Activated naive CD4-positive, alpha-beta T cell (primary cell): ENCODE data around the gene RAI1.
A peak's percentile ranks its signal among the peaks of the same experiment; 100 is the strongest.
"Not testable (repeated sequence)": the region's sequence is repeated elsewhere in the genome, so short reads cannot be mapped to it uniquely, and the experiment has no call there.

ENCODE experiments used
- DNase-seq, 4 experiments: peaks; one replicate each; lab custom pipeline; 2025; lab: John Stamatoyannopoulos, UW

RAI1 gene, protein sequence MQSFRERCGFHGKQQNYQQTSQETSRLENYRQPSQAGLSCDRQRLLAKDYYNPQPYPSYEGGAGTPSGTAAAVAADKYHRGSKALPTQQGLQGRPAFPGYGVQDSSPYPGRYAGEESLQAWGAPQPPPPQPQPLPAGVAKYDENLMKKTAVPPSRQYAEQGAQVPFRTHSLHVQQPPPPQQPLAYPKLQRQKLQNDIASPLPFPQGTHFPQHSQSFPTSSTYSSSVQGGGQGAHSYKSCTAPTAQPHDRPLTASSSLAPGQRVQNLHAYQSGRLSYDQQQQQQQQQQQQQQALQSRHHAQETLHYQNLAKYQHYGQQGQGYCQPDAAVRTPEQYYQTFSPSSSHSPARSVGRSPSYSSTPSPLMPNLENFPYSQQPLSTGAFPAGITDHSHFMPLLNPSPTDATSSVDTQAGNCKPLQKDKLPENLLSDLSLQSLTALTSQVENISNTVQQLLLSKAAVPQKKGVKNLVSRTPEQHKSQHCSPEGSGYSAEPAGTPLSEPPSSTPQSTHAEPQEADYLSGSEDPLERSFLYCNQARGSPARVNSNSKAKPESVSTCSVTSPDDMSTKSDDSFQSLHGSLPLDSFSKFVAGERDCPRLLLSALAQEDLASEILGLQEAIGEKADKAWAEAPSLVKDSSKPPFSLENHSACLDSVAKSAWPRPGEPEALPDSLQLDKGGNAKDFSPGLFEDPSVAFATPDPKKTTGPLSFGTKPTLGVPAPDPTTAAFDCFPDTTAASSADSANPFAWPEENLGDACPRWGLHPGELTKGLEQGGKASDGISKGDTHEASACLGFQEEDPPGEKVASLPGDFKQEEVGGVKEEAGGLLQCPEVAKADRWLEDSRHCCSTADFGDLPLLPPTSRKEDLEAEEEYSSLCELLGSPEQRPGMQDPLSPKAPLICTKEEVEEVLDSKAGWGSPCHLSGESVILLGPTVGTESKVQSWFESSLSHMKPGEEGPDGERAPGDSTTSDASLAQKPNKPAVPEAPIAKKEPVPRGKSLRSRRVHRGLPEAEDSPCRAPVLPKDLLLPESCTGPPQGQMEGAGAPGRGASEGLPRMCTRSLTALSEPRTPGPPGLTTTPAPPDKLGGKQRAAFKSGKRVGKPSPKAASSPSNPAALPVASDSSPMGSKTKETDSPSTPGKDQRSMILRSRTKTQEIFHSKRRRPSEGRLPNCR (N-terminal part only)

GRCh38 chr17:17681187-17681743 lies at the start of gene RAI1:
Gene RAI1 (plus strand): TSS chr17:17681458. CDS start chr17:17792949, 111,491 bp downstream.
- peak; percentile 33 to 74 (median 42) for DNase-seq

- DNase-seq: not testable (repeated sequence)
Measured at GRCh38 chr17:17632690-17633089, 48.6 kb upstream of the RAI1 start.

GRCh38 chr17:17633310-17633709 lies 47.9 kb upstream of the RAI1 start:
- DNase-seq: no peak

DNA sequence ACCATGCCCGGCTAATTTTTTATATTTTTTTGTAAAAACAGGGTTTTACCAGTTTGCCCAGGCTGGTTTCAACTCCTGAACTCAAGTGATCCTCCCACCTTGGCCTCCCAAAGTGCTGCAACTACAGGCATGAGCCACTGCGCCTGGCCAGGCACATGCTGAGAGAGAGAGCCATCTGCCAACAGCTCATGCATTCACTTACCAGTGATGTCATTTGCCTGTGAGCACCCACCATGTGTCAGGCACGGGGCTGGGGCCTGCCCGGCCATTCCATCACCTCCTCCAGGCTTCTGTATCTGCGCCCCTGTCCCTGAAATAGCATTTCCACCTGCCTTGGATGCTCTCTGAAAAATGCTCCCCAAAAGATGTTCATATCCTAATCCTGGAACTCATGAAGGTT lies 46.1 kb upstream of the RAI1 start:
- DNase-seq: no peak

DNA sequence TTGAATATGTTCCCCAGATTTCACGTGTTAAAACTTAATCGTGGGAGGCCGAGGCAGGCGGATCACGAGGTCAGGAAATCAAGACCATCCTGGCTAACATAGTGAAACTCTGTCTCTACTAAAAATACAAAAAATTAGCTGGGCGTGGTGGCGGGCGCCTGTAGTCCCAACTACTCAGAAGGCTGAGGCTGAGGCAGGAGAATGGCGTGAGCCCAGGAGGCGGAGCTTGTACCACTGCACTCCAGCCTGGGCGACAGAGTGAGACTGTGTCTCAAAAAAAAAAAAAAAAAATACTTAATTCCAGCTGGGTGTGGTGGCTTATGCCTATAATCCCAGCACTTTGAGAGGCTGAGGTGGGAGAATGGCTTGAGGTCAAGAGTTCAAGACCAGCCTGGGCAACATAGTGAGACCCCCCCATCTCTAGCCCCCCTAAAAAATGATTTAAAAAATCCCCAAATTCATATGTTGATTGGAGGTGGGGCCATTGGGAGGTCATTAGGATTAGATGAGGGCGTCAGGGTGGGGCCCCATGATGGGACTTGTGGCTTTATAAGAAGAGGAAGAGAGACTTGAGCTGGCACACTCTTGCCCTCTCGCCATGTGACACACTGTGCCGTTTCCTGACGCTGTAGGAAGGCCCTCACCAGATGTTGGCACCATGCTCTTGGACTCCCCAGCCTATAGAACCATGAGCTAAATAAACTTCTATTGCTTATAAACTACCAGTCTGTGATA lies 45.6 kb upstream of the RAI1 start:
- DNase-seq: not testable (repeated sequence)

- no peak for DNase-seq
Measured at GRCh38 chr17:17636272-17636885, 44.9 kb upstream of the RAI1 start.

- no peak for DNase-seq
Measured at GRCh38 chr17:17638467-17638866, 42.8 kb upstream of the RAI1 start.

GRCh38 chr17:17639661-17640270 lies 41.5 kb upstream of the RAI1 start:
- not testable (repeated sequence) for DNase-seq

- peak; percentile 62 to 77 (median 70) for DNase-seq
Measured at GRCh38 chr17:17641621-17642409, 39.4 kb upstream of the RAI1 start.

- not testable (repeated sequence) for DNase-seq
Measured at GRCh38 chr17:17645148-17645547, 36.1 kb upstream of the RAI1 start.

DNA sequence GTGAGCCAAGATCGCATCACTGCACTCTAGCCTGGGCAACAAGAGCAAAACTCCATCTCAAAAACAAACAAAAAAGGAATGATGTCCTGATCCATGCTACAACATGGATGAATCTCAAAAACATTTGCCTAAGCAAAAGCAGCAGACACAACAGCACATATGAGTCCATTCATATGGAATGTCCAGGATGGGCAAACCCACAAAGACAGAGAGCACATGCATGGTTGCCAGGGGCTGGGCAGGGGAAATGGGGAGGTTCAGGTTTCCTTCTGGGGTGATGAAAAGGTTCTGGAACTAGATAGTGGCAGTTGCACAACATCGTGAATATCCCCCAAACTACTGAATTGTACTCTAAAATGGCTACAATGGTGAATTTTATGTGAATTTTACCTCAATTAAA lies 35.3 kb upstream of the RAI1 start:
- no peak for DNase-seq

GRCh38 chr17:17647524-17648178 lies 33.6 kb upstream of the RAI1 start:
- DNase-seq: no peak

DNA sequence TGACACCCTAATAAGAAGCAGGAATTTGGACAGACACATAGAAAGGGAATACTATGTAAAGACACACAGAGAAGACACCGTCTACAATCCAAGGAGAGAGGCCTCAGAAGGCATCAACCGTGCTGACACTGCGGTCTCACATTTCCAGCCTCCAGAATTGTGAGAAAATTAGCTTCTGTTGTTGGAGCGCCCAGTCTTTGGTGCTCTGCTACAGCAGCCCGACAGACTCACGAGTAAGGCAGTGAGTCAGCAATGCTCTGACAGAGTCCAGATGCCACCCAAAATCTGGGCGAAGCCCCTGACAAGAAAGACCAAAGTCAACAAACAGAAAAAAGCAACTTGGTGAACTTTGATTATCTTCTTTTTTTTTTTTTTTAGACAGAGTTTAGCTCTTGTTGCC lies 32.5 kb upstream of the RAI1 start:
- no peak for DNase-seq

DNA sequence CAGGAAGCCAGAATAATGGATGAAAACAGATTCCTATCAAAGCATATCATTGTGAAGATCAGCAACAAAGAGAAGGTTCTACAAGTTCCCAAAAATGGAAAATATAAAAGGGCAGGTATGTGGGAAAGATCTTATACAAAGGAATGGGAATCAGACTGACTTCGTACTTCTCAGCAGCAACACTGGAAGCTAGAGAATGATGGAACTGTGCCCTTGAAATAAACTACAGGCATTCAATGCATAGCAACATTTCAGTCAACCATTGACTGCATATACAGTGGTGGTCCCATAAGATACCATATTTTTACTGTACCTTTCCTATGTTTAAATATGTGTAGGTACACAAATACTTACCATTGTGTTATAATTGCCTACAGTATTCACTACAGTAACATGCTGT lies 30.3 kb upstream of the RAI1 start:
- DNase-seq: no peak

DNA sequence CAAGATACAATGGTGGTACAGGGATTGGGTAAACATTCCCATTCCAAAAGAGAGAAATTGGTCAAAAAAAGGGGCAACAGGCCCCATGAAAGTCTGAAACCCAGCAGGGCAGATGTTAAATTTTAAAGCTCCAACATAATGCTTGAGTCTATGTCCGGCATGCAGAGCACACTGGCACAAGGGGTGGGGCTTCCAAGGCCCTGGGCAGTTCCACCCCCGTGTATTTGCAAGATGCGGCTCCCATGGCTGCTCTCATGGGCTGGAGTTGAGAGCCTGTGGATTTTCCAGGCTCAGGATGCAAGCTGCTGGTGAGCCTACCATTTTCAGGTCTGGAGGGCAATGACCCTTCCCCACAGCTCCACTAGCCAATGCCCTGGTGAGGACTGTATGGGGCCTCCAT lies 27.9 kb upstream of the RAI1 start:
- no peak for DNase-seq

- no peak for DNase-seq
Measured at GRCh38 chr17:17659340-17659739, 21.9 kb upstream of the RAI1 start.

- no peak for DNase-seq
Measured at GRCh38 chr17:17661134-17661533, 20.1 kb upstream of the RAI1 start.

- DNase-seq: no peak
Measured at GRCh38 chr17:17661834-17662385, 19.3 kb upstream of the RAI1 start.
